NCI-H187 treated with DMSO at 0.1 percent for 48 hours (cell line): ENCODE results near the gene VILL.
"Not testable (repeated sequence)": the region's sequence is repeated elsewhere in the genome, so short reads cannot be mapped to it uniquely, and the experiment has no call there.

Experiments
- DNase-seq: peaks from one replicate; lab custom pipeline; 2025; lab: John Stamatoyannopoulos, UW

The VILL gene

DNA sequence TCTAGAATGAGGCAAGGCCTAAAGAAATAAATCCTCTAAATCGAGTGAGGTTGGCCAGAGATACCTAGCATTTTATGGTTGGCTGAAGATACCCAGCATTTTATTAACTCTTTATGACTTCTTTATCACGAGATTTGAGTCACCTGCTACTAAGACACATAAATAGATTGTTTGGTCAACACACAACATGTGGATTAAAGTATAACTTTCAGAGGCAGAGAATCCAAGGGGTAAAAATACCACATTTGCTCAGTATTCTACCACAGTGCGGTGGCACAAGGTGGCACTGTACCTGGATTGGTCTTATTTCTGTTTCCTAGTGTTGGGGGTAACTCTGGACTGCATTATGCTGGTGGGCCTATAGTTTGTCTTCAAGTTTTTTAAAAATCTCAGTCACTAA lies 27.0 kb upstream of the VILL start:
- DNase-seq: no peak

DNA sequence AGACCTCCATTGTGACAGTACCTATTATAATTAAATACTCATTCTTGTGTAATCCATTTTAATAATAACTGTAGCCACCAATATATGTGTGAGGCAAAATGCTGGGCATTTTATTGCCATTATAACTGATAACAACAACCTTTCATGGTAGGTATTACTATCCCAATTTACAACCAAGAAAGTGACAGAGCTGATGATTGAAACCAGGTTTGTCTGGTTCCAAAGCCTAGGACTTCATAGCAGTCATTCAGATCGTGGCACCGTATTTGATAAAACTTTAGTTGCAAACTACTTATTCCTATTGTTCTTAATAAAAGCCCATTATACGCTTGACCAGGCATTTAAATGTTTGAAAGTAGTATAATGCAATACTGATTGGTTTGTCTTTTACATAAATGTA lies 26.4 kb upstream of the VILL start:
- no peak for DNase-seq

DNA sequence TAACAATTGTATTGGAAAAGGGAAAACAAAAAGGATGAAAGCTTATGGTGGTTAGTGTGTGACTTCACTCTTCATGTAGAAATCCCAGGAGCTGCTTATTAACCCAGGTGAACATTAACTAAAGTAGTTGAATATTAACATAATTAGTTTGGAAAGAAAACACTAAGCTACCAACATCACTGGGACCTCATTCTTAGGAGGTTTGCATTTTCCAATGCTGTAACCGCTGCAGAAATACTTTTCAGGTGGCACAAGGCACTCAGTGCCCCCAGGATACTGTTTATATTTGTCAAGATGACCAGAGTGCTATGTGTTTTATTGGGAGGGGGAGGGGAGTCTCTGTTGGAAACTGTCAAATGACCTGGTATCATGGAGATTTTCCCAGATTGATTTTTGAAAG lies 25.9 kb upstream of the VILL start:
- no peak for DNase-seq

GRCh38 chr3:37967260-37967881 lies 23.2 kb upstream of the VILL start:
- DNase-seq: no peak

- DNase-seq: no peak
Observed at GRCh38 chr3:37968199-37968598, 22.4 kb upstream of the VILL start.

- DNase-seq: no peak
Observed at GRCh38 chr3:37968813-37969595, 21.6 kb upstream of the VILL start.

- no peak for DNase-seq
Observed at GRCh38 chr3:37969596-37970100, 20.9 kb upstream of the VILL start.

- no peak for DNase-seq
Observed at GRCh38 chr3:37970802-37971201, 19.8 kb upstream of the VILL start.

DNA sequence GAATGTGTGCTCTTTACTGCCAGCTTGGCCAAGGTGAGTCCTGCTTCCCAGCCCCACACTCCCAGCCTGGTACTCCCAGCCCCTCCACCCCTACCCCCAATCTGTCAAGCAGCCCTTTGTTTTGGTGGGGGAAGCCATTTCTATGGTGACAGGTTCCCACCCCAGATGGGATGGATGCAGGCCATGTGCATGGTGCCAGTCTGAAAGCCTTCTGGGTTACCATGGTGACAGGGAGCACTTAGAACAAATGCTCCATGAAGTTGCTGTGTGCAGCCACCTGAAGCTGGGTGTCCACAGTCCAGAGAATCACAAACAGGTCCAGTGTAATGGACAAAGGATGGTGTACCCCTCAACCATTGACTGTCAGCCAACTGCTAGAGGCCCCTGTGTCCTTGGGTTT lies 19.1 kb upstream of the VILL start:
- DNase-seq: no peak

- not testable (repeated sequence) for DNase-seq
Observed at GRCh38 chr3:37972056-37972455, 18.5 kb upstream of the VILL start.

DNA sequence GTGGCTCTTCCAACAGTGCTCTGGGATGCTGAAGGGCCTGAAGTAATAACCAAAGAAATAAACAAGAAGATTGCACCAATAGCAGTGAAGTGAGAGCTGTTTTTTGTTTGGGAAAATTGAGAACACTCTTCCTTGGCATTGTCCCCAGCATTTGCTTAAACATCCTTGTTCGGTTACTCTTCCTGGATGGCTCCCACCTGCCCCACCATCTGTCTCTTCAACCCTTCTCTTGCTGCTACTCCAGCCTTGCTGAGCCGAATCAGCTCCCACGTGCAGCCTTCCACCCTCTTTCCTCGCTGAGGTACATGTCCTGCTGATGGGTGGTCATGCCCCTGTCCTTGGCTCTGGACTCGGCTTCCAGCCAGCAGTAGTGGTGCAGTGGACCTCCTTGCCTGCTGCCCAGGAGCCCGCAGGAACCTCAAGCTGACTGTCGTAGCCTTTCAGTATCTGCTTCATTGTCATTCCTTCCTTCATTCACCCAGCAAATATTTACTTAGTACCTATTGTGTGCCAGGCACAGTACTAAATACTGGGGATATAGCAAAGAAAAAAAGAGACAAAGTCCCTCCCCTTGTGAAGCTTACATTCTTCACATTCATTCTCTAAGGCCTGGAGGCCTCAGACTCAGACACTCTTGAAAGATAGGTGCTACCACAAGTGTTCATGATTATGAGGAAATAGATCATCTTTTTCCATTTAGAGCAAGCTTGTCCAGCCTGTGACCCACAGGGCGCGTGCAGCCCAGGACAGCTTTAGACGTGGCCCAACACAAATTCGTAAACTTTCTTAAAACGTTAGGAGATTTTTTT lies 17.1 kb upstream of the VILL start:
- no peak for DNase-seq

GRCh38 chr3:37974121-37975083 lies 16.2 kb upstream of the VILL start:
- DNase-seq: no peak

DNA sequence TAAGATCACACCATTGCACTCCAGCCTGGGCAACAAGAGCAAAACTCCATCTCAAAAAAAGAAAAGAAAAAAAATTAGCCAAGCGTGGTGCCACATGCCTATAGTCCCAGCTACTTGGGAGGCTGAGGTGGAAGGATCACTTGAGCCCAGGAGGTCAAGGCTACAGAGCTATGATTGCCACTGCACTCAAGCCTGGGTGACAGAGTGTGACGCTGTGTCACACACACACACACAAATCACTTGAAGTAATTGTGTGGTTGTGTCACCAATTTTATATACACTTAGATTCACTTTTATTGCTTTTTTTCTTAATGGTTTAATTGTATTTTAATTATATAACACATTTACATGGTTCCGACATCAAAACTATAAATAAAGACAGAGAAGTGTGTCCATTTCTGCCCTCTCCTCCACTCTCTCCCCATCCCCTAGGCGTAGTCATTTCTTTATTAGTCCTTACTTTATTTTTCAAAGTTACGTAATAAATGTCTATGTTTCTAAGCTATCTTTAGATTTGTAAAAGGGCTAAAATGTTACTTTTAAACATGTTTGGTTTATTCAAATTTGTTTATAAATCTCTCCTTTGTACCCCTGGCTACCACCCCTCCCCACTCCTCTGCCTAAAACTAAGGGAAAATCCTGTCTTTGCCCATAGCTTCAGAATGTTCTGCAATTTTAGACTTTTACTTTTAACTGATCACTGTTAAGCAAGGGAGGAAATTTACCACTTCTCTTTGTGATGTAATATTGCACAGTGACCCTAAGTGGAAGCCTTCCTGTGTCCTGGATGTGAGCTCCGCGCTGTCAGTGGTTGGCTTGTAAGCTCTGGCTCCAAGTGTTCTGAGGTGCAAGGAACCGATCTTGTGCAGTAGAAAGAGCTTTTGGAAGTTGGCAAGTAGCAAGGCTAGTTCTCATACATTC lies 10.8 kb upstream of the VILL start:
- DNase-seq: no peak

- no peak for DNase-seq
Observed at GRCh38 chr3:37980462-37981347, 9.9 kb upstream of the VILL start.

DNA sequence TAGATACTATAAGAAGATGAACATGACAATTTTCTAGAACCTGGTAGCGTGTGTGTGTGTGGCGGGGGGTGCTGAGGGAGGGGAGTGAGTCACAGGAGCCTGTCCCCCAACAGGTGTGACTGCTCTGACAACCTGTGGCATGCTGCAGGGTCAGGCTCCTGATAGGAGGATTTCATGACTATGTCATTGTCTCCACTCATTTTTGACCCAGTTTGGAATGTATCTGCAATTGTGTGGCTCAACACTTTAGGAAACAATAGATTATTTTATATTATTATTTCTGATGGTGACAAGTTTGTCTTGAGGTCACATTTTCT lies 9.3 kb upstream of the VILL start:
- no peak for DNase-seq

DNA sequence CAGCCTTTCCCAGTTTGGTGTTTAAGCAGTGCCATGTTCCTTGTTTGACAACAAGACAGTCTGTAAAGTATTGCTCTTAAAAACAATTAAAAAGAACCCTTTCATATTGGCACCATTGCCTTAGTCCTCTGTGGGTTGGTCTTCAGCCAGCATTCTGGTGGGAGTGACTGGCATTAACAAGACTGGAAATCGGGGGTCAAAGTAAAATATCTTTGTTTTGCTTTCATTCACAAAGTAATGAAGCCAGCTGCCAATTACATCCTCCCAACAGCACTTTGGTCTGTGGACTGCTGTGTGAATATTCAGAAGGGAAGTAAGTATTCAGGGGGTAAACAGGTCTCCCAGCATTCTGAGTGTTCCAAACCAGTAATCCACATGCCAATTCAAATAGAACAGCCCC lies 8.3 kb upstream of the VILL start:
- DNase-seq: no peak

GRCh38 chr3:37984051-37984450 lies 6.5 kb upstream of the VILL start:
- DNase-seq: no peak

- DNase-seq: no peak
Observed at GRCh38 chr3:37984596-37984995, 6.0 kb upstream of the VILL start.

DNA sequence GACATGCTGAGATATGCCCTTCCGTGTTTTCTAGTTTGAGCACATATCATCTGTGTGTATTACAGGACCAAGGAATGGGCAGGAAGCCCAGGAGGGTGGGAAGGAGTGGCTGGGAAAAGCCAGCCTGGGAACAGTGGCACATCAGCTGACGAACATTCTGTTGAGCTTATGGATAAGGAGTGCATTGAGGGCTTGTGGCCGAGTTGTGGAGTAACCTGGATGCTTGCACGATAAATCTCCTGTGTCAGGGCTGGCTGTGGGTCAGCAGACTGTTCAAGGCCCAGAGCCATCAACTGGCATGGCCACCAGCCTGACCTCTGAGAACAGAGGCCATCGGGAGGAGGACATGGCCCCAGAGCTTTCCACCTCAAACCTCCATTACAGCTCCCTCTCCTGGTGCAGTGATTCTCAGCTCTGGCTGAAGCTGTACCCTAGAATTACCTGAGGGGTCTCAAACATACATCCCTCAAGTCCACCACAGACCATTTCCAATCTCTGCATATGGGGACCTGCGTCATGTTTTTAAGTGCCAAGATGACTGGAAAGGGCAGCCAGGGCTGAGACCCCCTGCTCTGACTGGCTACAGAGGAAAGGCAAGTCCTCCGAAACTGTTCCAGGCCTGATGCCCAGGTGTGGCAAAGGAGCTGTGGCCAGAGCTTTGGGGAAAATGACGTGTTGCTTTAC lies 4.8 kb upstream of the VILL start:
- no peak for DNase-seq
